Cardiac muscle cell (in vitro differentiated cells and primary cell): ENCODE results near the gene TMEM123. TPM values are rescaled to one million over a fixed set of nuclear protein-coding genes. Genes with fewer than 3 reads are reported as not detected.
A peak's percentile ranks its signal among the peaks of the same experiment; 100 is the strongest.
"Not testable (repeated sequence)": the region's sequence is repeated elsewhere in the genome, so short reads cannot be mapped to it uniquely, and the experiment has no call there.

Experiments used
- DNase-seq, 2 donors: peaks; one replicate each; pipeline versions ENCODE4 v3.0.0 to v3.0.0-alpha.2; 2010 to 2017; ENCODE audit warnings: low read depth in 1 of 2, low spot score in 1 of 2
- H3K27ac ChIP-seq: fragments of 200-600 bp; sonication (generic); 2 replicates; pipeline ENCODE4 v1.5.1; 2016
- H3K27me3 ChIP-seq: fragments of 200-600 bp; sonication (generic); 2 replicates; pipeline ENCODE4 v1.6.0; 2016; ENCODE audit warnings: control low read depth
- H3K36me3 ChIP-seq: fragments of 200-600 bp; sonication (generic); 2 replicates; pipeline ENCODE4 v1.5.1; 2016; ENCODE audit warnings: control low read depth
- H3K4me1 ChIP-seq: fragments of 200-600 bp; sonication (generic); 2 replicates; pipeline ENCODE4 v1.8.1; 2017; ENCODE audit warnings: low read depth, mild to moderate bottlenecking, mixed run types
- H3K4me3 ChIP-seq: fragments of 200-600 bp; sonication (generic); 2 replicates; pipeline ENCODE4 v1.5.1; 2016; ENCODE audit warnings: mild to moderate bottlenecking
- H3K9me3 ChIP-seq: fragments of 200-600 bp; sonication (generic); 2 replicates; pipeline ENCODE4 v1.5.1; 2017; ENCODE audit warnings: low read depth, mild to moderate bottlenecking, control low read depth
- CTCF ChIP-seq: IDR thresholded peaks from 2 replicates; pipeline ENCODE4 v1.5.1; 2012; ENCODE audit warnings: low read depth, mild to moderate bottlenecking, low read length
- polyA plus RNA-seq: library from polyadenylated mRNA; unstranded; fragments of >200 nt; fragmentation: Nextera tagmentation; extraction: Ambion mirVana; gene quantifications from 2 replicates; pipeline ENCODE4 v1.2.1, GENCODE V29; 2016
- total RNA-seq: library from RNA; depleted of rRNA; stranded (reverse); fragments of >200 nt; gene quantifications from 2 replicates; pipeline ENCODE4 v1.2.3, GENCODE V29; 2016

Gene TMEM123
- total and polyA plus RNA-seq, 2 experiments from 2014 or later, result 86.3 to 92.6 TPM

- Histone ChIP-seq H3K36me3 (peaks cover 24% of the 10 kb centered on the region), H3K9me3 (no peaks in the 10 kb centered on the region)
- DNase-seq, result no peak
Measured at GRCh38 chr11:102375720-102376399, 76.7 kb downstream of the TMEM123 start.

GRCh38 chr11:102374633-102375424, 77.7 kb downstream of the TMEM123 start:
- H3K36me3 ChIP-seq, result peaks cover 19% of the 10 kb centered on the region
- DNase-seq, H3K4me1 ChIP-seq, H3K27me3 ChIP-seq, H3K9me3 ChIP-seq: not testable (repeated sequence)
- peak overlapping the region; percentile 89 for H3K27ac ChIP-seq
- peak overlapping the region; percentile 24 for H3K4me3 ChIP-seq

More at GRCh38 chr11:102375720-102376399, 76.7 kb downstream of the TMEM123 start:
- Histone ChIP-seq H3K27me3 (no peaks in the 10 kb centered on the region), H3K4me3 (no peak overlapping the region), H3K4me1 (peaks cover 9% of the 10 kb centered on the region), H3K27ac (peak overlapping the region; percentile 89)
- TF ChIP-seq CTCF, result no peak

GRCh38 chr11:102368472-102368871, 84.1 kb downstream of the TMEM123 start:
- Histone ChIP-seq H3K27me3 (no peaks in the 10 kb centered on the region), H3K27ac (no peak overlapping the region), H3K4me3 (no peak overlapping the region), H3K36me3 (peaks cover 31% of the 10 kb centered on the region), H3K4me1 (no peaks in the 10 kb centered on the region), H3K9me3 (no peaks in the 10 kb centered on the region)
- DNase-seq, result no peak
- no peak for TF ChIP-seq CTCF

GRCh38 chr11:102367364-102367763, 85.2 kb downstream of the TMEM123 start:
- no peaks in the 10 kb centered on the region for H3K4me1 ChIP-seq
- H3K27me3 ChIP-seq, result no peaks in the 10 kb centered on the region
- H3K36me3 ChIP-seq, result peaks cover 37% of the 10 kb centered on the region
- H3K9me3 ChIP-seq, result no peaks in the 10 kb centered on the region
- no peak overlapping the region for H3K27ac ChIP-seq
- TF ChIP-seq CTCF, result peak; percentile 16
- peak in 1 of 2 donors; percentile 52 for DNase-seq
- no peak overlapping the region for H3K4me3 ChIP-seq

- Histone ChIP-seq H3K36me3 (peaks cover 37% of the 10 kb centered on the region), H3K4me1 (no peaks in the 10 kb centered on the region), H3K4me3 (no peak overlapping the region), H3K27ac (no peak overlapping the region), H3K27me3 (no peaks in the 10 kb centered on the region), H3K9me3 (no peaks in the 10 kb centered on the region)
- no peak for DNase-seq
- no peak for TF ChIP-seq CTCF
Measured at GRCh38 chr11:102364991-102365390, 87.6 kb downstream of the TMEM123 start.
